SK-N-SH (cell line): ENCODE results near the gene EPB41L4A. TPM values are rescaled to one million over a fixed set of nuclear protein-coding genes. Genes with fewer than 3 reads are reported as not detected.

ENCODE experiments used
- CTCF ChIA-PET: fragments of 300-600, 350-600 bp; formaldehyde crosslinking; extraction: SDS; loops from one replicate; lab custom pipeline; 2021; lab: Yijun Ruan, JAX
- POLR2A ChIA-PET: fragments of 350-600 bp; sonication (Branson Sonifier 250); formaldehyde crosslinking; extraction: SDS; loops from one replicate; lab custom pipeline; 2020; ENCODE audit warnings: antibody characterized with exemption, inconsistent platforms; lab: Yijun Ruan, JAX
- DNase-seq: peaks from one replicate; pipeline ENCODE4 v3.0.0; 2012
- H2AFZ ChIP-seq: fragments of 200-600 bp; sonication (generic); 2 replicates; pipeline ENCODE4 v1.8.1; 2016; ENCODE audit warnings: antibody characterized with exemption, mild to moderate bottlenecking, low read depth
- H3F3A ChIP-seq: fragments of 200-600 bp; sonication (generic); replicated peaks from 2 replicates; pipeline ENCODE3; 2016; ENCODE audit warnings: antibody characterized with exemption, mild to moderate bottlenecking; ENCODE audit not compliant: insufficient read depth
- H3K27ac ChIP-seq, 2 experiments: fragments of 200-500 bp in 1 of 2; fragments of 200-600 bp in 1 of 2; sonication (Bioruptor generic) in 1 of 2; sonication (generic), shearing (Covaris generic) in 1 of 2; 2 replicates each; pipeline versions ENCODE4 v1.5.1 to v1.6.1; 2014 to 2016; ENCODE audit warnings: low read depth in 2 of 2, inconsistent platforms in 1 of 2, low read length in 1 of 2, mild to moderate bottlenecking in 1 of 2, mixed read lengths in 1 of 2
- H3K27me3 ChIP-seq: fragments of 200-600 bp; sonication (generic), shearing (Covaris generic); 2 replicates; pipeline ENCODE4 v1.6.1; 2016; ENCODE audit warnings: mixed run types; ENCODE audit not compliant: insufficient read depth
- H3K36me3 ChIP-seq, 2 experiments: fragments of 200-500 bp in 1 of 2; fragments of 200-600 bp in 1 of 2; sonication (Bioruptor generic) in 1 of 2; sonication (generic) in 1 of 2; replicated peaks in 1 of 2; 2 replicates each; pipeline versions ENCODE3 to v1.5.1; 2014 to 2016; ENCODE audit warnings: low read length in 1 of 2, mild to moderate bottlenecking in 1 of 2; ENCODE audit not compliant: insufficient read depth in 2 of 2, control insufficient read depth in 1 of 2
- H3K4me1 ChIP-seq, 2 experiments: fragments of 200-500 bp in 1 of 2; fragments of 200-600 bp in 1 of 2; sonication (Bioruptor generic) in 1 of 2; sonication (generic), shearing (Covaris generic) in 1 of 2; 2 replicates each; pipeline versions ENCODE4 v1.5.1 to v1.6.1; 2014 to 2016; ENCODE audit warnings: low read depth in 1 of 2, low read length in 1 of 2, mixed run types in 1 of 2; ENCODE audit not compliant: insufficient read depth in 2 of 2, control insufficient read depth in 1 of 2
- H3K4me2 ChIP-seq: fragments of 200-600 bp; sonication (generic), shearing (Covaris generic); 2 replicates; pipeline ENCODE4 v1.6.1; 2017; ENCODE audit warnings: mixed run types
- H3K4me3 ChIP-seq, 2 experiments: fragments of 200-500 bp in 1 of 2; fragments of 200-600 bp in 1 of 2; sonication (Bioruptor generic) in 1 of 2; sonication (generic), shearing (Covaris generic) in 1 of 2; 2 replicates each; pipeline versions ENCODE4 v1.5.1 to v1.8.1; 2014 to 2016; ENCODE audit warnings: low read depth in 2 of 2, inconsistent platforms in 1 of 2, low read length in 1 of 2, mild to moderate bottlenecking in 1 of 2, mixed read lengths in 1 of 2, moderate library complexity in 1 of 2
- H3K79me2 ChIP-seq: fragments of 200-600 bp; sonication (generic); 2 replicates; pipeline ENCODE4 v1.8.1; 2017; ENCODE audit warnings: mild to moderate bottlenecking; ENCODE audit not compliant: insufficient read depth
- H3K9ac ChIP-seq: fragments of 200-600 bp; sonication (generic); 2 replicates; pipeline ENCODE4 v1.6.1; 2017; ENCODE audit warnings: mixed run types
- H3K9me2 ChIP-seq: fragments of 200-600 bp; sonication (generic); 2 replicates; pipeline ENCODE4 v1.6.1; 2017; ENCODE audit warnings: mixed run types
- H3K9me3 ChIP-seq: fragments of 200-600 bp; sonication (generic); 2 replicates; pipeline ENCODE4 v1.6.1; 2017; ENCODE audit warnings: mixed run types, mild to moderate bottlenecking, moderate library complexity
- H4K20me1 ChIP-seq: fragments of 200-600 bp; sonication (generic); 2 replicates; pipeline ENCODE4 v1.6.1; 2017; ENCODE audit warnings: mild to moderate bottlenecking, mixed run types; ENCODE audit not compliant: insufficient read depth
- CHD2 ChIP-seq: fragments of 150-350 bp; IDR thresholded peaks from 2 replicates; pipeline ENCODE4 v1.6.1; 2018; ENCODE audit warnings: low read length; ENCODE audit not compliant: partially characterized antibody
- ELF1 ChIP-seq: IDR thresholded peaks from 2 replicates; pipeline ENCODE4 v1.4.0; 2012
- EZH2phosphoT487 ChIP-seq: fragments of 200-600 bp; sonication (generic); IDR thresholded peaks from 2 replicates; pipeline ENCODE4 v1.6.1; 2017; ENCODE audit warnings: low read depth, mixed run types, mild to moderate bottlenecking, antibody characterized with exemption, moderate library complexity, borderline replicate concordance
- JUND ChIP-seq: IDR thresholded peaks from 2 replicates; pipeline ENCODE4 v1.4.0; 2012
- MEF2A ChIP-seq: IDR thresholded peaks from 2 replicates; pipeline ENCODE4 v1.4.0; 2012; ENCODE audit warnings: low read depth, borderline replicate concordance
- MXI1 ChIP-seq: IDR thresholded peaks from 2 replicates; pipeline ENCODE4 v1.6.1; 2012; ENCODE audit warnings: mild to moderate bottlenecking, low read depth, low read length, improper control_type of control experiment
- NRF1 ChIP-seq: IDR thresholded peaks from 2 replicates; pipeline ENCODE4 v1.6.1; 2012; ENCODE audit warnings: low read depth, mild to moderate bottlenecking, low read length
- RAD21 ChIP-seq: IDR thresholded peaks from 2 replicates; pipeline ENCODE4 v1.6.1; 2012; ENCODE audit warnings: mild to moderate bottlenecking, low read length
- RCOR1 ChIP-seq: fragments of 150-350 bp; IDR thresholded peaks from 2 replicates; pipeline ENCODE4 v1.6.1; 2017; ENCODE audit warnings: antibody characterized with exemption, low read length
- SIN3A ChIP-seq: IDR thresholded peaks from 2 replicates; pipeline ENCODE4 v1.6.1; 2012; ENCODE audit warnings: low read depth, mild to moderate bottlenecking, low read length, moderate library complexity, borderline replicate concordance
- TCF12 ChIP-seq: IDR thresholded peaks from 2 replicates; pipeline ENCODE4 v1.4.0; 2012
- WGBS: methylation state at CpG from one replicate; pipeline ENCODE4 v1.1.6; 2017; ENCODE audit warnings: low lambda C conversion rate; 5-methylcytosine and 5-hydroxymethylcytosine counted together
- polyA plus RNA-seq, 3 experiments: library from polyadenylated mRNA; depleted of rRNA; stranded (reverse); fragments of >200 nt; gene quantifications; 2 replicates each; pipeline ENCODE4 v1.2.3, GENCODE V29; 2012
- TF ChIP-seq, protein P1 (sequence below): fragments of 150-350 bp; IDR thresholded peaks from 2 replicates; pipeline ENCODE4 v1.6.1; 2016; ENCODE audit warnings: mild to moderate bottlenecking, low read depth, low read length
- TF ChIP-seq, protein P2 (sequence below): IDR thresholded peaks from 2 replicates; pipeline ENCODE4 v1.4.0; 2012; ENCODE audit warnings: low read depth
- TF ChIP-seq, protein P3 (sequence below): fragments of 150-350 bp; IDR thresholded peaks from 2 replicates; pipeline ENCODE4 v1.6.1; 2017; ENCODE audit warnings: antibody characterized with exemption, low read length, low read depth, borderline replicate concordance
- TF ChIP-seq, protein P4 (sequence below): IDR thresholded peaks from 2 replicates; pipeline ENCODE4; 2012

The EPB41L4A gene
- polyA plus RNA-seq, 1 of the 3 experiments (the other 2 are of a cell fraction), result 0.07 TPM

DNA sequence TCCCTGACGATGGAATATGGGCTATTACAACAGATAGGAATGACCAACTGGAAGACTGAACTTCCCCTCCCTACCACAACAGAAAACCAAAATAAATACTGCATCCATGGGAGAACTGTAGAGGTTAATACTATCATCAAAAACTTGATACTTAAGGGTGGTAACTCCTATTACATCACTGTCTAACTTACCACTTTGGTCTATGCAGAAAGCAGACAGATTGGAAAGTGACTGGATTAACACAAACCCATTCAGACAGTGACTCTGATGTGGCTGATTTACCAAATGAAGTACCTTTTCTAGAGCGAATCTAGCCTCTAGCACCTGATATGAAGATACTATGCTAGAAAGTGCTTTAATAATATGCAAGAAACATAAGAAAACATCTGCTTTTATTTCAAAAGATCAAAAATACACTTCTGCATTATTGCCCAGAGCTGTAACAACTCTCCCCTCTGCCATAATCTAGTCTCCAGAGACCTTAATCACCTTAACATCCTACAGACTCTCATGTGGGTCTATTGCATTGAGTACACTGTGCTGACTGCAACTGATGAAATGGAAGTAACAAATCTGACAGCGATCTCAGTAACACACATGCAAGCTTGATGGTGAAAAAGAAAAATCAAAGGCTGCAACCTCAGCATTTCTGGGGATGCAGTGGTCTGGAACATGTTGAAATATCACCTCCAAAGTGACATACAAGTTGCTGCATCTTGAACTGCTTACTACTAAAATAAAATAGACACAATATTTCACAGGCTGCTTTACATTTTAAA, 62.7 kb downstream of the EPB41L4A start:
- Histone ChIP-seq H3K27ac (no peak overlapping the region), H3K36me3 (no peaks in the 10 kb centered on the region), H3K9me3 (no peaks in the 10 kb centered on the region), H2AFZ (no peak overlapping the region), H3K9me2 (no peaks in the 10 kb centered on the region), H3K4me2 (no peak overlapping the region), H3K27me3 (no peaks in the 10 kb centered on the region), H3K4me1 (no peaks in the 10 kb centered on the region), H4K20me1 (no peaks in the 10 kb centered on the region), H3F3A (no peaks in the 10 kb centered on the region), H3K4me3 (no peak overlapping the region), H3K9ac (no peak overlapping the region), H3K79me2 (no peaks in the 10 kb centered on the region)
- ChIA-PET CTCF (interaction anchor here (1.4 kb wide), 1 partner anchor 13 kb away, joined by 4 read pairs; no protein-coding TSS in a partner anchor), POLR2A (no interaction called here)
- no peak for DNase-seq
- WGBS, result 39% methylated on average over 3 of the region's 3 CpGs
- TF ChIP-seq SIN3A (no peak), TCF12 (no peak), EZH2phosphoT487 (no peak), JUND (no peak), ELF1 (no peak), RAD21 (no peak), MEF2A (no peak), NRF1 (no peak), MXI1 (no peak), CHD2 (no peak), RCOR1 (no peak)
- TF ChIP-seq, protein P1, sequence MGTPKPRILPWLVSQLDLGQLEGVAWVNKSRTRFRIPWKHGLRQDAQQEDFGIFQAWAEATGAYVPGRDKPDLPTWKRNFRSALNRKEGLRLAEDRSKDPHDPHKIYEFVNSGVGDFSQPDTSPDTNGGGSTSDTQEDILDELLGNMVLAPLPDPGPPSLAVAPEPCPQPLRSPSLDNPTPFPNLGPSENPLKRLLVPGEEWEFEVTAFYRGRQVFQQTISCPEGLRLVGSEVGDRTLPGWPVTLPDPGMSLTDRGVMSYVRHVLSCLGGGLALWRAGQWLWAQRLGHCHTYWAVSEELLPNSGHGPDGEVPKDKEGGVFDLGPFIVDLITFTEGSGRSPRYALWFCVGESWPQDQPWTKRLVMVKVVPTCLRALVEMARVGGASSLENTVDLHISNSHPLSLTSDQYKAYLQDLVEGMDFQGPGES, result no peak
- TF ChIP-seq, protein P2, sequence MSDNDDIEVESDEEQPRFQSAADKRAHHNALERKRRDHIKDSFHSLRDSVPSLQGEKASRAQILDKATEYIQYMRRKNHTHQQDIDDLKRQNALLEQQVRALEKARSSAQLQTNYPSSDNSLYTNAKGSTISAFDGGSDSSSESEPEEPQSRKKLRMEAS, result no peak
- TF ChIP-seq, protein P3, sequence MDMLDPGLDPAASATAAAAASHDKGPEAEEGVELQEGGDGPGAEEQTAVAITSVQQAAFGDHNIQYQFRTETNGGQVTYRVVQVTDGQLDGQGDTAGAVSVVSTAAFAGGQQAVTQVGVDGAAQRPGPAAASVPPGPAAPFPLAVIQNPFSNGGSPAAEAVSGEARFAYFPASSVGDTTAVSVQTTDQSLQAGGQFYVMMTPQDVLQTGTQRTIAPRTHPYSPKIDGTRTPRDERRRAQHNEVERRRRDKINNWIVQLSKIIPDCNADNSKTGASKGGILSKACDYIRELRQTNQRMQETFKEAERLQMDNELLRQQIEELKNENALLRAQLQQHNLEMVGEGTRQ, result no peak
- TF ChIP-seq, protein P4, sequence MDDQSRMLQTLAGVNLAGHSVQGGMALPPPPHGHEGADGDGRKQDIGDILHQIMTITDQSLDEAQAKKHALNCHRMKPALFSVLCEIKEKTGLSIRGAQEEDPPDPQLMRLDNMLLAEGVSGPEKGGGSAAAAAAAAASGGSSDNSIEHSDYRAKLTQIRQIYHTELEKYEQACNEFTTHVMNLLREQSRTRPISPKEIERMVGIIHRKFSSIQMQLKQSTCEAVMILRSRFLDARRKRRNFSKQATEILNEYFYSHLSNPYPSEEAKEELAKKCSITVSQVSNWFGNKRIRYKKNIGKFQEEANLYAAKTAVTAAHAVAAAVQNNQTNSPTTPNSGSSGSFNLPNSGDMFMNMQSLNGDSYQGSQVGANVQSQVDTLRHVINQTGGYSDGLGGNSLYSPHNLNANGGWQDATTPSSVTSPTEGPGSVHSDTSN, result no peak
